Heart left ventricle (tissue), 16 donors: ENCODE data around the gene AKAP12. TPM values are rescaled to one million over a fixed set of nuclear protein-coding genes. Genes with fewer than 3 reads are reported as not detected.
A peak's percentile ranks its signal among the peaks of the same experiment; 100 is the strongest.

ENCODE experiments used
- ATAC-seq, 4 donors: fragments of 200-7000 bp; cut with Tn5 transposase; one replicate each; pipeline ENCODE4 v1.9.1; 2020 to 2022; ENCODE audit warnings: moderate library complexity in 4 of 4, mild to moderate bottlenecking in 3 of 4, moderate number of reproducible peaks in 1 of 4
- DNase-seq, 5 donors: peaks; one replicate each; pipeline ENCODE4 v3.0.0-alpha.2; 2020
- H3K27ac ChIP-seq, 12 donors: fragments of 200-600 bp; sonication (generic) in 4 of 12; one replicate each; pipeline versions ENCODE4 v1.5.0 to v1.8.0; 2016 to 2022; ENCODE audit warnings: mild to moderate bottlenecking in 2 of 12
- H3K27me3 ChIP-seq, 9 donors: fragments of 200-600 bp; sonication (generic) in 2 of 9; one replicate each; pipeline versions ENCODE4 v1.5.1 to v1.8.0; 2016 to 2022; ENCODE audit warnings: mild to moderate bottlenecking in 3 of 9
- H3K36me3 ChIP-seq, 9 donors: fragments of 200-600 bp; sonication (generic) in 2 of 9; one replicate each; pipeline versions ENCODE4 v1.5.0 to v1.8.0; 2018 to 2022; ENCODE audit warnings: mild to moderate bottlenecking in 2 of 9
- H3K4me1 ChIP-seq, 12 donors: fragments of 200-600 bp; sonication (generic) in 4 of 12; one replicate each; pipeline versions ENCODE4 v1.5.0 to v1.8.0; 2016 to 2022; ENCODE audit warnings: mild to moderate bottlenecking in 3 of 12
- H3K4me3 ChIP-seq, 12 donors: fragments of 200-600 bp; sonication (generic) in 4 of 12; one replicate each; pipeline versions ENCODE4 v1.5.0 to v1.8.0; 2017 to 2022; ENCODE audit warnings: mild to moderate bottlenecking in 9 of 12, moderate library complexity in 4 of 12
- H3K9me3 ChIP-seq, 12 donors: fragments of 200-600 bp; sonication (generic) in 4 of 12; one replicate each; pipeline versions ENCODE4 v1.5.0 to v1.8.0; 2016 to 2022; ENCODE audit warnings: mild to moderate bottlenecking in 1 of 12
- POLR2A ChIP-seq, 2 donors: fragments of 450-650 bp; IDR thresholded peaks; one replicate each; pipeline ENCODE4 v1.6.1; 2017; ENCODE audit warnings: antibody characterized with exemption in 2 of 2, mild to moderate bottlenecking in 2 of 2, moderate library complexity in 2 of 2
- WGBS, 4 donors: extraction: QIAGEN DNeasy Blood & Tissue Kit in 2 of 4; methylation state at CpG; one replicate each; pipeline versions ENCODE4 v1.1.5 to v1.1.7; 2013 to 2018; 5-methylcytosine and 5-hydroxymethylcytosine counted together
- intact Hi-C, 10 donors: fragments of 100-400 bp; cut with DNase I; formaldehyde crosslinking; loops; one replicate each; pipeline versions ENCODE4 v1.11.1 to v1.14.2; 2022
- polyA plus RNA-seq, 2 donors: library from polyadenylated mRNA; stranded (reverse); fragments of 200-250 nt; gene quantifications; one replicate each; pipeline ENCODE4 v1.2.3, GENCODE V29; 2013
- total RNA-seq, 9 donors: library from RNA; depleted of rRNA in 2 of 9; stranded (reverse); fragments of >200 nt in 2 of 9; fragmentation: NEBNext Ultra II Directional in 3 of 9; extraction: Animal tissue kit (Norgen Biotek cat#: 25700) in 3 of 9; gene quantifications; one replicate each; pipeline versions ENCODE4 v1.1.0 to v1.2.4, GENCODE V29; 2016 to 2023
- TF ChIP-seq, protein P1 (sequence below), 12 donors: fragments of 200-600 bp; sonication (generic) in 4 of 12; IDR thresholded peaks; one replicate each; pipeline versions ENCODE4 v1.5.0 to v1.8.0; 2018 to 2022; ENCODE audit warnings: antibody characterized with exemption in 12 of 12, mild to moderate bottlenecking in 5 of 12
- donor health status: ischemic (EF 13 %, LVEDD 7.1; RV severe dilation, severe dysfunction).
- donor health status: healthy with polysubstance abuse.
- donor health status: DM: no; HTN: yes; CAD: no.
- donor health status: DM: no; HTN: no; CAD: no.
- donor health status: ischemic (EF 25% LVEDD 6.9; RV normal size, moderate dysfunction).
- donor health status: ischemic (EF 25% LVEDD 5.7; RV mildly dilated, moderate dysfunction).
- donor health status: healthy.
- donor health status: DM: yes; HTN: yes; CAD: no.
- donor health status: ischemic (EF 35%, LVEDD 5.7; RV mildly dilated, moderate dysfunction).
- donor health status: nonischemic (EF 11% LVEDD 7.7; RV severe dilation, severe dysfunction).
- donor health status: DM: yes; HTN: yes; CAD: no.
- donor health status: PGD.
- donor health status: ischemic (EF 29% LVEDD 5.4; RV normal size, mild dysfunction).
- donor health status: nonischemic (EF 23%, LVEDD 6.1; RV moderate dilation, normal function).

The AKAP12 gene
- total and polyA plus RNA-seq, 11 donors: 3.7 to 33.5 (median 13.8) TPM

DNA sequence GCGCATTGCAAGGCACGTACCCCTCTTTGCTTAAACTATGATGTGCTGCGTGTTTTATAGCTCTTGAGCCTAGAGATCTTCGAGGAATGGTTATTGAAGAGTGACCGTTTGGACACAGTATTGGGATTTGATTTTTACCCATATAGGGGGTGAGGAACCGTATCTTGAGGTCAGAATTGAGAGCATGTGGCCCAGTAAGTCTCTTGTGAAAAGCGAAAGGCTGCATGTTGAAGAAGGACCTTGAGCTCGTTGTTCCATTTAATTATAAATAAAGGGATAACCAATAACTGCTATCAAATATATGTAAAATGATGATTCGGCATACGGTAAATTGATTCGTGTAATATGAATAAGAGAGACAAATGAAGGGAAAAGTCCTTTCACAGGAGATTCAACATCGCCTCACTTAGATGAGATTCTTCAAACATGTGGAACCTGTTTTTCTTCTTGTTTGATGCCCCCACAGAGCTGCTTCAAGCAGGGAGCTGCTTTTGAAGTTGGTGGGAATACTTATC, 66.6 kb downstream of the AKAP12 start:
- Histone ChIP-seq H3K4me1 (no peaks in the 10 kb centered on the region), H3K36me3 (peaks cover 0 to 7% (median 0%) of the 10 kb centered on the region in 9 donors), H3K27me3 (no peaks in the 10 kb centered on the region), H3K9me3 (no peaks in the 10 kb centered on the region), H3K27ac (peak overlapping the region in 1 of 12 donors; percentile 34), H3K4me3 (no peak overlapping the region)
- TF ChIP-seq POLR2A (IDR thresholded peaks at IDR 0.05): no peak
- TF ChIP-seq, protein P1, sequence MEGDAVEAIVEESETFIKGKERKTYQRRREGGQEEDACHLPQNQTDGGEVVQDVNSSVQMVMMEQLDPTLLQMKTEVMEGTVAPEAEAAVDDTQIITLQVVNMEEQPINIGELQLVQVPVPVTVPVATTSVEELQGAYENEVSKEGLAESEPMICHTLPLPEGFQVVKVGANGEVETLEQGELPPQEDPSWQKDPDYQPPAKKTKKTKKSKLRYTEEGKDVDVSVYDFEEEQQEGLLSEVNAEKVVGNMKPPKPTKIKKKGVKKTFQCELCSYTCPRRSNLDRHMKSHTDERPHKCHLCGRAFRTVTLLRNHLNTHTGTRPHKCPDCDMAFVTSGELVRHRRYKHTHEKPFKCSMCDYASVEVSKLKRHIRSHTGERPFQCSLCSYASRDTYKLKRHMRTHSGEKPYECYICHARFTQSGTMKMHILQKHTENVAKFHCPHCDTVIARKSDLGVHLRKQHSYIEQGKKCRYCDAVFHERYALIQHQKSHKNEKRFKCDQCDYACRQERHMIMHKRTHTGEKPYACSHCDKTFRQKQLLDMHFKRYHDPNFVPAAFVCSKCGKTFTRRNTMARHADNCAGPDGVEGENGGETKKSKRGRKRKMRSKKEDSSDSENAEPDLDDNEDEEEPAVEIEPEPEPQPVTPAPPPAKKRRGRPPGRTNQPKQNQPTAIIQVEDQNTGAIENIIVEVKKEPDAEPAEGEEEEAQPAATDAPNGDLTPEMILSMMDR (IDR thresholded peaks at IDR 0.05): no peak
- ATAC-seq: no peak
- DNase-seq: no peak
- intact Hi-C loops: loop anchor here in 1 of 10 donors (5.0 kb wide), 1 partner anchor 69 kb away; the partner anchor contains the start of gene AKAP12
- WGBS, 4 donors: 85 to 92% (median 90%) methylated on average over 12 of the region's 12 CpGs

GRCh38 chr6:151307501-151307900, 67.7 kb downstream of the AKAP12 start:
- TF ChIP-seq, protein P1 (IDR thresholded peaks at IDR 0.05): no peak
- TF ChIP-seq POLR2A (IDR thresholded peaks at IDR 0.05): no peak
- WGBS, 4 donors: 66 to 81% (median 68%) methylated on average over 4 of the region's 4 CpGs

GRCh38 chr6:151309619-151310018, 69.9 kb downstream of the AKAP12 start:
- ATAC-seq (no peak), DNase-seq (no peak)
- Histone ChIP-seq H3K36me3 (peaks cover 0 to 7% (median 0%) of the 10 kb centered on the region in 9 donors), H3K4me1 (peaks cover 0 to 6% (median 0%) of the 10 kb centered on the region in 12 donors), H3K9me3 (no peaks in the 10 kb centered on the region), H3K27me3 (no peaks in the 10 kb centered on the region), H3K27ac (peak overlapping the region in 1 of 12 donors; percentile 34), H3K4me3 (no peak overlapping the region)
- WGBS, 4 donors: 92 to 97% (median 96%) methylated on average over 4 of the region's 4 CpGs
- TF ChIP-seq POLR2A (IDR thresholded peaks at IDR 0.05): no peak
- TF ChIP-seq, protein P1 (IDR thresholded peaks at IDR 0.05): no peak
- intact Hi-C loops: loop anchor here in 1 of 10 donors (5.0 kb wide), 1 partner anchor 72 kb away; the partner anchor contains the start of gene AKAP12

More at GRCh38 chr6:151307501-151307900, 67.7 kb downstream of the AKAP12 start:
- DNase-seq (no peak), ATAC-seq (no peak)
- intact Hi-C loops: loop anchor here in 1 of 10 donors (5.0 kb wide), 1 partner anchor 70 kb away; the partner anchor contains the start of gene AKAP12
- H3K36me3 ChIP-seq: peaks cover 0 to 7% (median 0%) of the 10 kb centered on the region in 9 donors
- H3K4me3 ChIP-seq: no peak overlapping the region
- H3K4me1 ChIP-seq: no peaks in the 10 kb centered on the region
- no peaks in the 10 kb centered on the region for H3K9me3 ChIP-seq
- H3K27me3 ChIP-seq: no peaks in the 10 kb centered on the region
- peak overlapping the region in 1 of 12 donors; percentile 34 for H3K27ac ChIP-seq

DNA sequence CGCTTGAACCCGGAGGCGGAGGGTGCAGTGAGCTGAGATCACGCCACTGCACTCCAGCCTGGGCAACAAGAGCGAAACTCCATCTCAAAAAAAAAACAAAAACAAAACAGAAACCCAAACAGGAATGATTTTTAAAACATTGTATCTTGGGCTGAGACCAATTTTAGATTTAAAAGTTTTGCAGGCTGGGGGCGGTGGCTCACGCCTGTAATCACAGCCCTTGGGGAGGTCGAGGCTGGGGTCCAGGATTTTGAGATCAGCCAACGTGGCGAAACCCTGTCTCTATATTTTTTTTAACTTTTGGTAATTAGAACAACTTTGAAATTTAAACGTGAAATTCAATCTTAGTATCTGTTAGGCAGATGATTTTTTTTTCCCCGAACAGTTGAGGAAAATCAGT, 70.5 kb downstream of the AKAP12 start:
- WGBS, 4 donors: 84 to 87% (median 85%) methylated on average over 12 of the region's 12 CpGs
- Histone ChIP-seq H3K27ac (peak overlapping the region in 1 of 12 donors; percentile 34), H3K4me3 (no peak overlapping the region), H3K36me3 (peaks cover 0 to 7% (median 0%) of the 10 kb centered on the region in 9 donors), H3K4me1 (peaks cover 0 to 6% (median 0%) of the 10 kb centered on the region in 12 donors), H3K9me3 (no peaks in the 10 kb centered on the region), H3K27me3 (no peaks in the 10 kb centered on the region)
- ATAC-seq: no peak
- TF ChIP-seq, protein P1 (IDR thresholded peaks at IDR 0.05): no peak
- no peak for TF ChIP-seq POLR2A (IDR thresholded peaks at IDR 0.05)
- DNase-seq: no peak
- intact Hi-C loops: no loop called here
